ENCODE data around the gene PDE6G.

DNA sequence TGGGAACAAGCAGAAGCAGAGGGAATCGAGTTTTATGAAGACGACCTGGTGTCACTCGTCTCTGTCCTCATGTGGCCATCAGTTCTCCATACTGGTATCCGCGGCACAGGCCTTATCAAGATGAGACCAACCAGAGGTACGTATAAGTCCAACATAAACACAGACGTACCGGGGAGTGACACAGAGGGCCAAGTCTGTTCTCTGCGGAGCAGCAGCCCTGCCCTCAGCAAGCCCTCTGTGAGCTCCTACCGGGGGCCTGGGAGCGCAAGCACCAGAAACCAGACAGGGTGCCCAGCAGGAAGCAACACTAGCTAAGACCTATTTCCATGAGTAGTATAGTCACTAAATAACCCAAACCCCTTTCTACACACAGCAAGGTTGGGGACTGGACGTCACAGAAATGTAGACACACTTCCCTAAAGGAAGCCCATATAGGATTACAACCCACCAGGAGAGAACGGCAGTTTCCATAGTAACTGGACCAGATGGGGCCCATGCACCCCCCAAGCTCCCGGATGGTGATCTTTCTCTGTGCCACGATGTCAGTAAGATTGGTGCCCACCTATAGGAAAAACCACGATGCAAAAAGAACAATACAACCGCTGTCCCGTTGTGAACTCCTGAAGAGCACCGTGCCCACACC lies 26.3 kb upstream of the PDE6G start:
- TF ChIP-seq, protein P1, sequence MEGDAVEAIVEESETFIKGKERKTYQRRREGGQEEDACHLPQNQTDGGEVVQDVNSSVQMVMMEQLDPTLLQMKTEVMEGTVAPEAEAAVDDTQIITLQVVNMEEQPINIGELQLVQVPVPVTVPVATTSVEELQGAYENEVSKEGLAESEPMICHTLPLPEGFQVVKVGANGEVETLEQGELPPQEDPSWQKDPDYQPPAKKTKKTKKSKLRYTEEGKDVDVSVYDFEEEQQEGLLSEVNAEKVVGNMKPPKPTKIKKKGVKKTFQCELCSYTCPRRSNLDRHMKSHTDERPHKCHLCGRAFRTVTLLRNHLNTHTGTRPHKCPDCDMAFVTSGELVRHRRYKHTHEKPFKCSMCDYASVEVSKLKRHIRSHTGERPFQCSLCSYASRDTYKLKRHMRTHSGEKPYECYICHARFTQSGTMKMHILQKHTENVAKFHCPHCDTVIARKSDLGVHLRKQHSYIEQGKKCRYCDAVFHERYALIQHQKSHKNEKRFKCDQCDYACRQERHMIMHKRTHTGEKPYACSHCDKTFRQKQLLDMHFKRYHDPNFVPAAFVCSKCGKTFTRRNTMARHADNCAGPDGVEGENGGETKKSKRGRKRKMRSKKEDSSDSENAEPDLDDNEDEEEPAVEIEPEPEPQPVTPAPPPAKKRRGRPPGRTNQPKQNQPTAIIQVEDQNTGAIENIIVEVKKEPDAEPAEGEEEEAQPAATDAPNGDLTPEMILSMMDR (IDR thresholded peaks at IDR 0.05), result no peak
- TF ChIP-seq POLR2A (IDR thresholded peaks at IDR 0.05) (no peak), POLR2AphosphoS5 (IDR thresholded peaks at IDR 0.05) (no peak), EP300 (IDR thresholded peaks at IDR 0.05) (no peak)

All from suprapubic skin (tissue), 4 donors.